Progenitor cell of endocrine pancreas (in vitro differentiated cells): Measurements from ENCODE around the gene DENND6A. TPM values are rescaled to one million over a fixed set of nuclear protein-coding genes. Genes with fewer than 3 reads are reported as not detected.

Source experiments
- DNase-seq: peaks from one replicate; pipeline ENCODE4 v3.0.0; 2021; ENCODE audit warnings: low spot score; ENCODE audit not compliant: unreplicated experiment
- H3K27ac Mint-ChIP-seq: 2 replicates; pipeline ENCODE4 v1.8.0; 2021; ENCODE audit warnings: mild to moderate bottlenecking, moderate library complexity, mixed read lengths
- H3K27me3 Mint-ChIP-seq: 2 replicates; pipeline ENCODE4 v1.8.0; 2021; ENCODE audit warnings: mixed read lengths
- H3K36me3 Mint-ChIP-seq: 2 replicates; pipeline ENCODE4 v1.8.0; 2022; ENCODE audit warnings: mixed read lengths; ENCODE audit not compliant: insufficient read depth
- H3K4me1 Mint-ChIP-seq: 2 replicates; pipeline ENCODE4 v1.8.0; 2021; ENCODE audit warnings: low read depth, mixed read lengths
- H3K4me3 Mint-ChIP-seq: 2 replicates; pipeline ENCODE4 v1.8.0; 2021; ENCODE audit warnings: low read depth, mild to moderate bottlenecking, moderate library complexity, mixed read lengths
- H3K9me3 Mint-ChIP-seq: 2 replicates; pipeline ENCODE4 v1.8.0; 2021; ENCODE audit warnings: low read depth, mixed read lengths
- CTCF ChIP-seq: fragments of 200-600 bp; sonication (generic); IDR thresholded peaks from one replicate; pipeline ENCODE4 v1.5.0; 2021; ENCODE audit warnings: antibody characterized with exemption, mild to moderate bottlenecking; ENCODE audit not compliant: unreplicated experiment
- total RNA-seq: library from RNA; stranded (reverse); gene quantifications from 2 replicates; pipeline ENCODE4 v1.2.1, GENCODE V29; 2021

Gene DENND6A
- total RNA-seq, 1 donor from 2014 or later, result 29.1 TPM

- H3K9me3 Mint-ChIP-seq, result no peaks in the 10 kb centered on the region
These were observed 17.3 kb downstream of the DENND6A start for GRCh38 chr3:57675530-57675929.

GRCh38 chr3:57673156-57673555 is 19.7 kb downstream of the DENND6A start:
- H3K27me3 Mint-ChIP-seq, result no peaks in the 10 kb centered on the region
- no peaks in the 10 kb centered on the region for H3K9me3 Mint-ChIP-seq
- H3K27ac Mint-ChIP-seq, result no peak overlapping the region
- TF ChIP-seq CTCF, result no peak
- H3K36me3 Mint-ChIP-seq, result peaks cover 13% of the 10 kb centered on the region
- no peak for DNase-seq
- H3K4me1 Mint-ChIP-seq, result peaks cover 20% of the 10 kb centered on the region
- no peak overlapping the region for H3K4me3 Mint-ChIP-seq

More at GRCh38 chr3:57675530-57675929, 17.3 kb downstream of the DENND6A start:
- H3K4me3 Mint-ChIP-seq, result no peak overlapping the region
- peaks cover 12% of the 10 kb centered on the region for H3K4me1 Mint-ChIP-seq
- H3K27ac Mint-ChIP-seq, result peak overlapping the region; percentile 54
- no peak for DNase-seq
- peaks cover 7% of the 10 kb centered on the region for H3K36me3 Mint-ChIP-seq
- TF ChIP-seq CTCF, result no peak
- H3K27me3 Mint-ChIP-seq, result no peaks in the 10 kb centered on the region

DNA sequence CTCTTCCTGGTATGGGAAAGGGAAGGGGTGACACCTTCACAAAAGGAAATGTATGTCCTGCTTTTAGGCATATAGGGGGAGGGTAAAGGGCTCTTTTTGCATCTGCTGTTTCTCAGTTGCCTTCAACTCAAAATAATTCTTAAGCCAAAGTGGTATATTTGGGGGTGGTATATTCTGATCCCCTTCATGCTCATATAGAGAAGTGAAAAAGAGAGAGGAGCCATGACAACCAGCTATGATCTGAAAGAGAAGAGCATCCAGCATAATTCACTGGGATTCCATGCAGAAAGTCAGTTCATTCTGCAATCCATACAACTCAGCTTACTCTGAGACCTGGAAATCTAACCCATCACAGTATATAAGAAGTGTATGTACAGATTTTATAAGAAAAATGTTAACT is 22.3 kb downstream of the DENND6A start:
- DNase-seq, result no peak
- H3K9me3 Mint-ChIP-seq, result no peaks in the 10 kb centered on the region
- peaks cover 12% of the 10 kb centered on the region for H3K36me3 Mint-ChIP-seq
- no peaks in the 10 kb centered on the region for H3K27me3 Mint-ChIP-seq
- no peak for TF ChIP-seq CTCF
- no peak overlapping the region for H3K4me3 Mint-ChIP-seq
- H3K4me1 Mint-ChIP-seq, result peaks cover 17% of the 10 kb centered on the region
- peak overlapping the region; percentile 50 for H3K27ac Mint-ChIP-seq

- DNase-seq, result no peak
- H3K4me1 Mint-ChIP-seq, result no peaks in the 10 kb centered on the region
- peaks cover 2% of the 10 kb centered on the region for H3K36me3 Mint-ChIP-seq
- no peaks in the 10 kb centered on the region for H3K27me3 Mint-ChIP-seq
- TF ChIP-seq CTCF, result no peak
- H3K4me3 Mint-ChIP-seq, result no peak overlapping the region
- H3K27ac Mint-ChIP-seq, result no peak overlapping the region
- no peaks in the 10 kb centered on the region for H3K9me3 Mint-ChIP-seq
These were observed 31.5 kb downstream of the DENND6A start for GRCh38 chr3:57661404-57661803.

GRCh38 chr3:57659806-57660439 is 33.0 kb downstream of the DENND6A start:
- no peak for DNase-seq
- TF ChIP-seq CTCF, result no peak
- no peak overlapping the region for H3K4me3 Mint-ChIP-seq

More at GRCh38 chr3:57659806-57660439, 33.0 kb downstream of the DENND6A start:
- no peaks in the 10 kb centered on the region for H3K4me1 Mint-ChIP-seq
- no peak overlapping the region for H3K27ac Mint-ChIP-seq
- H3K36me3 Mint-ChIP-seq, result peaks cover 2% of the 10 kb centered on the region
- no peaks in the 10 kb centered on the region for H3K9me3 Mint-ChIP-seq
- H3K27me3 Mint-ChIP-seq, result no peaks in the 10 kb centered on the region
